ENCODE results near the gene OR11L1.

The OR11L1 gene

DNA sequence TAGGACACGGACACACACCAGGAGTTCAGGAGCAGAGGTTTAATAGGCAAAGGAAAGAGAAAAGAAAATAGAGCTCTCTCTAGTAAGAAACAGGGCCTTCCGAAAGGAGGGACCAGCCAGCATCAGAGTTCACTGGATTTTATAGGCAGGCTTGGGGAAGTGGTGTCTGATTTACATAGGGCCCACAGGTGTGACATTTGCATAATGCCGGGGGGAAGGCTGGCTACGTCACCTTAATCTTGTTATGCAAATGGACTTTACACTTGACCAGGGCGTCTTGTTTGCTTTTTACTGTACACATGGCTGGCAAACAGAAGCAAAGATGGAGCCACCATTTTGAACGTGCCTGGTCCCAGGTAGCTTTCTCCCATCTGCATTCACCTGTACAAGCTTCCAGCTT lies 17.7 kb downstream of the OR11L1 start, which contains the start of gene OR14A16:
Gene OR14A16 (minus strand): TSS at position 97 of the 400 bp plus-strand sequence. CDS start 8,390 bp downstream, outside the sequence.
- DNase-seq (ENCODE audit: low read depth in 2 of 2) = no peak
- H3K4me3 ChIP-seq (replicated peaks in 1 of 2; ENCODE audit: low read depth in 2 of 2, low read length in 2 of 2) = no peak within 1 kb of the TSS
- TF ChIP-seq, protein P1, sequence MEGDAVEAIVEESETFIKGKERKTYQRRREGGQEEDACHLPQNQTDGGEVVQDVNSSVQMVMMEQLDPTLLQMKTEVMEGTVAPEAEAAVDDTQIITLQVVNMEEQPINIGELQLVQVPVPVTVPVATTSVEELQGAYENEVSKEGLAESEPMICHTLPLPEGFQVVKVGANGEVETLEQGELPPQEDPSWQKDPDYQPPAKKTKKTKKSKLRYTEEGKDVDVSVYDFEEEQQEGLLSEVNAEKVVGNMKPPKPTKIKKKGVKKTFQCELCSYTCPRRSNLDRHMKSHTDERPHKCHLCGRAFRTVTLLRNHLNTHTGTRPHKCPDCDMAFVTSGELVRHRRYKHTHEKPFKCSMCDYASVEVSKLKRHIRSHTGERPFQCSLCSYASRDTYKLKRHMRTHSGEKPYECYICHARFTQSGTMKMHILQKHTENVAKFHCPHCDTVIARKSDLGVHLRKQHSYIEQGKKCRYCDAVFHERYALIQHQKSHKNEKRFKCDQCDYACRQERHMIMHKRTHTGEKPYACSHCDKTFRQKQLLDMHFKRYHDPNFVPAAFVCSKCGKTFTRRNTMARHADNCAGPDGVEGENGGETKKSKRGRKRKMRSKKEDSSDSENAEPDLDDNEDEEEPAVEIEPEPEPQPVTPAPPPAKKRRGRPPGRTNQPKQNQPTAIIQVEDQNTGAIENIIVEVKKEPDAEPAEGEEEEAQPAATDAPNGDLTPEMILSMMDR (IDR thresholded peaks at IDR 0.05; ENCODE audit: low read depth, low read length) = no peak

DNA sequence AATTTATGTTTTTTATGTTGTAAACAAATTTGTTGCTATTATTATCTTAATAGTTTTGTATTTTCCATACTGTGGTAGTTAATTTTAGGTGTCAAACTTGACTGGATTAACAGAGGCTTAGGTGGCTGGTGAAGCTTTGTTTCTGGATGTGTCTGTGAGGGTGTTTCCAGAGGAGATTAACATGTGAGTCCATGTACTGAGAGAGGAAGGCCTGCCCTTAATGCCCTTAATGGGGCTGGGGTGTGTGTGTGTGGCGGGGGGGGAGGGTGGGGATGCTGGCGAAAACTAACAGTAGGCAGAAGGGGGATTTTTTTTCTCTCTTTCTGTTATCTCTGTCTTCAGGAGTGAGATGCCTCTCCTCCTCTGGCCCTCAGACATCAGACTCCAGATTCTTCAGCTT lies 19.6 kb downstream of the OR11L1 start:
- TF ChIP-seq, protein P1 (IDR thresholded peaks at IDR 0.05; ENCODE audit: low read depth, low read length) = no peak
- no peak for DNase-seq (ENCODE audit: low read depth in 2 of 2)
- H3K4me3 ChIP-seq (replicated peaks in 1 of 2; ENCODE audit: low read depth in 2 of 2, low read length in 2 of 2) = no peak overlapping the region

DNA sequence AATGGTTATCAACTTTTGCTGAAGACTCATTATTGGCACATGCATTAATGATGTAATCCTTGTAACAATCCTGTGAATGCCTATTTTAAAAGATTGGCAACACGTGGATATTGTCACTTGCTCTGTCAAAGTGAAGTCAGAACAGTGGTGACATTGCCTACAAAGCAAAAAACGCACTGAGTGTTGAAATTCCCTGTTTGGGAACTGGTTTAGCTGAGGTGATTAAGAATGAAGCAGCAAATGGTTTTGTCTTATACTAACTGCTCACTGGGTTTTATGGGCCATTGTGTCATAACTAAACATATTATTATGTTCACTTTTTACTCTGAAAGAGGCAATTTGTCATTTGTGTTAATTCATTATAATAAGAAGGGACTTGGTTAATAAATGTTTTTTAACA lies 29.1 kb downstream of the OR11L1 start:
- DNase-seq (ENCODE audit: low read depth in 2 of 2) = no peak
- H3K4me3 ChIP-seq (replicated peaks in 1 of 2; ENCODE audit: low read depth in 2 of 2, low read length in 2 of 2) = no peak overlapping the region
- TF ChIP-seq, protein P1 (IDR thresholded peaks at IDR 0.05; ENCODE audit: low read depth, low read length) = no peak

DNA sequence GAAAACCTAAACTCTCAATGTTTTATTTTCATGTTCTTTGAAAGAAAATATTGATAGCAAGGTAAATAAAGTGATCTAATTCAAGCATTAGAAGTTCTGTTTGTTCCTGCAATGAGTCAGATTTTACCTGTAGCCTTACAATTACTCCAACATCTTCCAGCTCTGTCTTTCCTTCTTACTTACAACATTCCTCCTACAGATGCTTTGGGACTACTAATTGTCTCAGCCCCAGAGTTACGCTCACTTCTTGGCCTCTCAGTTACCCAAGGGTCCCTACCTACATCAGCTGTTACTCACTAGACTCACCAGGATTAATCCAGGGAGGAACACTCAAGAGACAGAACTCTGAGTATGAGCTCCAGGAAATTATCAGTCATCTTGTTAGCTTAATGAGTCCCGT lies 44.2 kb downstream of the OR11L1 start:
- TF ChIP-seq, protein P1 (IDR thresholded peaks at IDR 0.05; ENCODE audit: low read depth, low read length) = no peak
- no peak for DNase-seq (ENCODE audit: low read depth in 2 of 2)
- H3K4me3 ChIP-seq (replicated peaks in 1 of 2; ENCODE audit: low read depth in 2 of 2, low read length in 2 of 2) = no peak overlapping the region

Data from cardiac fibroblast (primary cell).